ENCODE data around the gene TTC36.
"Not testable (repeated sequence)": the region's sequence is repeated elsewhere in the genome, so short reads cannot be mapped to it uniquely, and the experiment has no call there.

Gene TTC36

DNA sequence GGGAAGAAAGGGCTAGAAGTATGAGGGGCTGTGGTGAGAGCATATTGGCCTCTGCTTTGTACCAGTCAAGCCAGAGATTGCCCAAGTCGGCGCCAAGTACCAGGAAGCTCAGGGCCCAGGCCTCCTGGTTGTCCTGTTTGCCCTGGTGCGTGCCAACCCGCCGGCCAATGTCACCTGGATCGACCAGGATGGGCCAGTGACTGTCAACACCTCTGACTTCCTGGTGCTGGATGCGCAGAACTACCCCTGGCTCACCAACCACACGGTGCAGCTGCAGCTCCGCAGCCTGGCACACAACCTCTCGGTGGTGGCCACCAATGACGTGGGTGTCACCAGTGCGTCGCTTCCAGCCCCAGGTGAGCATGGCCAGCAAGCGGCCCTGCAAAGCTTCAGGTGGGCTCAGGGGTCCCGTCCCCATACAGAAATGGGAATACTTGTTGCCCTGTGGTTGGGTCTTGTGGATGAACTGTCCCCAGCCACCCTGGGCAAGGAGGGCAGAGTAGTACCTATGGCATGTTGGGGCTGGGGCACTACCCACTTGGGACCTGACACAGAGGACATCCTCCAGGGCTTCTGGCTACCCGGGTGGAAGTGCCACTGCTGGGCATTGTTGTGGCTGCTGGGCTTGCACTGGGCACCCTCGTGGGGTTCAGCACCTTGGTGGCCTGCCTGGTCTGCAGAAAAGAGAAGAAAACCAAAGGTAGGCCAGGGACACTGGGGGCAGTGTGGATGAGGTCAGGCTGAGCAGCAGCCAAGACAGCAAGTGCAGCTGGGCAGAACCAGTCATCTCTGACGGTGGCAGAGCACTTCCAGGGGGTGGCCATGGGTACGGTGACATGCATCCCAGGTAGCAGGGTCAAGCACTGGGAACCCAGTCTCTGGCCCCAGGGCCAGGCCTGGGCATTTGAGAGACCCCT, 5.8 kb downstream of the TTC36 start:
- no peak for DNase-seq

DNA sequence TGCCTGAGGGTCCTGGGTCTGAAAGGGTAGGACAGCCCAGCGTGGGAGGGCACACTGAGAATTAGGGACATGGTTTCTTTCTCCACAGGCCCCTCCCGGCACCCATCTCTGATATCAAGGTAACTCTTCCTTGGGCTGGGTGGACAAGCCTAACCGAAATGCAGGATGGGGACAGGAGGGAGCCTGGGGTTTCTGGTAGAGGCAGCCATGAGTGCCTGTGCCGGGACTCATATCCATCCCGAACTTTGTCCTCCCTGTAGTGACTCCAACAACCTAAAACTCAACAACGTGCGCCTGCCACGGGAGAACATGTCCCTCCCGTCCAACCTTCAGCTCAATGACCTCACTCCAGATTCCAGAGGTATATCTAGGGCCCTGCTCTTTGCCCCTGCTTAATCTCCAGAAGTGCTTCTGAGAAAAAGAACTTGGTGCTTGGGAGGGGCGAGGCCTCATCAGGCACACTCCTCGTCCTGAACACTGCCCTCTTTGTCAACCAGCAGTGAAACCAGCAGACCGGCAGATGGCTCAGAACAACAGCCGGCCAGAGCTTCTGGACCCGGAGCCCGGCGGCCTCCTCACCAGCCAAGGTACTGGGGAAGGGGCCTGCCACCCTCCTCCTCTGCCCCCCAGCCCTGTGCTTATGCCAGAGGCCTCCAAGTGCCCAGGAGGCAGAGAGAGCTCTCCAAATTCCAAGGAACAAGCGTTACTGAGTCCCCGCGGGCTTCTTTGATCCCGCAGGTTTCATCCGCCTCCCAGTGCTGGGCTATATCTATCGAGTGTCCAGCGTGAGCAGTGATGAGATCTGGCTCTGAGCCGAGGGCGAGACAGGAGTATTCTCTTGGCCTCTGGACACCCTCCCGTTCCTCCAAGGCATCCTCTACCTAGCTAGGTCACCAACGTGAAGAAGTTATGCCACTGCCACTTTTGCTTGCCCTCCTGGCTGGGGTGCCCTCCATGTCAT, 6.8 kb downstream of the TTC36 start:
- DNase-seq = no peak

DNA sequence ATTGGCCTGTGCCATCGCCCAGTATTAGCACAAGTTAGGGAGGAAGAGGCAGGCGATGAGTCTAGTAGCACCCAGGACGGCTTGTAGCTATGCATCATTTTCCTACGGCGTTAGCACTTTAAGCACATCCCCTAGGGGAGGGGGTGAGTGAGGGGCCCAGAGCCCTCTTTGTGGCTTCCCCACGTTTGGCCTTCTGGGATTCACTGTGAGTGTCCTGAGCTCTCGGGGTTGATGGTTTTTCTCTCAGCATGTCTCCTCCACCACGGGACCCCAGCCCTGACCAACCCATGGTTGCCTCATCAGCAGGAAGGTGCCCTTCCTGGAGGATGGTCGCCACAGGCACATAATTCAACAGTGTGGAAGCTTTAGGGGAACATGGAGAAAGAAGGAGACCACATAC, 8.0 kb downstream of the TTC36 start:
- DNase-seq = no peak

DNA sequence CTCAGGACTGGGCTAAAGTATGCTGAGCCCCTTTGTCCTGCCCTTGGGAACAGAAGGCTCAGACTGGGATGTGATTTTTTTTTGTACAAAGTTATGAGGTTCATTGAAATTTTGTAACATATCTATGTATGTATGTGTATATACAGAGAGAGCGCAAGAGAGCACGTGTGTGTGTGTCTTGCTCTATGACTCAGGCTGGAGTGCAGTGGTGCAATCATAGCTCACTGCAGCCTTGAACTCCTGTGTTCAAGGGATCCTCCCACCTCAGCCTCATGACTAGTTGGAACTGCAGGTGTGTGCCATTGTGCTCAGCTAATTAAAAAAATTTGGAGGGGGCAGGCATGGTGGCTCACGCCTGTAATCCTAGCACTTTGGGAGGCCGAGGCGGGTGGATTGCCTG, 9.5 kb downstream of the TTC36 start:
- DNase-seq = no peak

DNA sequence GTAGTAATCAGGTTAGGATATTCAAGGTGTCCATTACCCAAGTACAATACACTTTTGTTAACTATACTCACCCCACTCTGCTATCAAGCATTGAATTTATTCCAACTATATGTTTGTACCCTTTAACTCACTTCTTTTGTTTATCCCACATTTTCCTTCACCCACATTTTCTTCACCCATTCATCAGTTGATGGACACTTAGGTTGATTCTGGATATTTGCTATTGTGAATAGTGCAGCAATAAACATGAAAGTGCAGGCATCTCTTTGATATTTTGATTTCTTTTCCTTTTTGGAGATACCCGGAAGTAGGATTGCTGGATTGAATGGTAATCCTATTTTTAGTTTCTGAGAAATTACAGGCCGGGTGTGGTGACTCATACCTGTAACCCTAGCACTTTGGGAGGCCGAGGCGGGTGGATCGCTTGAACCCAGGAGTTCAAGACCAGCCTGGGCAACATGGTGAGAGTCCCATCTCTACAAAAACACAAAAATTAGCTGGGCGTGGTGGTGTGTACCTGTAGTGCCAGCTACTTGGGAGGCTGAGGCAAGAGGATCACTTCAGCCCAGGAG, 10.2 kb downstream of the TTC36 start:
- no peak for DNase-seq

DNA sequence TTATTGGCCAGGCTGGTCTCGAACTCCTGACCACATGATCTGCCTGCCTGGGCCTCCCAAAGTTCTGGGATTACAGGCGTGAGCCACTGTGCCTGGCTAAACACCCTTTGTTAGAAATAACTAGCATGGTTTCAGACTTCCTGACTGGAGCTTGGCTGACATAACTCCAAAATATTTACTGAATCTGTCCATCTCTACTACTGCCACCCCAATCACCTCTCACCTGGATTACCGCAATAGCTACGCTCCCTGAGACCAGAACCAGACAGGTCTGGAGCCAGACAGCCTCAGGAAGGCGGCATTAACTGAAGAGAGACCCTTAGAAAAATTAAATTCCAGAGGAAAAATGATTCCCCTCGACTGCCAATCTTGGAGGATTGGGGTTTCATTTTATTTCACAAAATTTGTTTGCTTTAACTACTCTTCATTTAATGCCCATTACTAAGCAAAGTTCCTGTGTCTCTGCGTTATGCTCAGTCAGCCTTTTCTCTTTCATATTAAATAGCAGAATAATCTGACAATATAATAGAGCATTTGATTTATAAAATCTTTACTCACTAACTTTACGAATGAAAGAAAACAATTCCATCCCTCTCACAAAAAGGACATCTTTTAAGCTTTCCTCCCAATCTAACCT, 16.9 kb downstream of the TTC36 start:
- DNase-seq = no peak

DNA sequence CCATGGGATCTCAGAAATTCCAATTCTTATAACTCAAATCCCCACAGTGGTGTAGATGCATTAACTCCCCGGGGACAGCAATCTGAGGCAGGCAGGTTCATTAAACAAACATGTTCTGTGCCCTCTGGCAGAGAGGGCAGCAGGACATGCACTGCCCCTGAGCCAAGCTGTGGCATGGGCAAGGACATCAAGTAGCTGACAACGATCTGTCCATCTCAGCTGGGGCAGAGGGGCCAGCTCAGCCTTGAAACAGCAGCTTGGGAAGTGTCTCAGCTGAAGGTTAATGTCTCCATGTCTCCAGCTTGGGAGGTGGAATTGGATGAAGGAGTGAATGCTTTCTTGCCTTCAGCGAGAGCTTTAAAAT, 17.4 kb downstream of the TTC36 start:
- DNase-seq = no peak

DNA sequence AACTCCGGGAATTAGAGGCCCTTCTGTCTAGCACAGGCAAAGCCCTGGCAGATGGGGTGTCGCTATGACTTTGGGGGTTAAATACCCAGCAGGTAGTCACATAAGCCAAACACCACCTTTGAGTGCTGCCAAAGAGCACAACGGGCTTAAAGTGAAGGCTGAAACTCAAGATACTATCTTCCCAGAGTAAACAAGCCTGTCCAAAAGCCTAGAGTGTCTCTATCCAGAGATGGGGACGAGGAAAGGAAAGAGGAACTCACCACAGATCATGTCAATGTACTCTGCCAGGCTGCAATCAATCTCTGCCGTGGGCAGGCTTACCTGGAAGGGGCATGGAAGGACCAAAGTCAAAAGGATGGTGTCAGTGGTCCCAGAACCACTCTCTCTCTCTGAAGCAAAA, 18.3 kb downstream of the TTC36 start:
- no peak for DNase-seq

DNA sequence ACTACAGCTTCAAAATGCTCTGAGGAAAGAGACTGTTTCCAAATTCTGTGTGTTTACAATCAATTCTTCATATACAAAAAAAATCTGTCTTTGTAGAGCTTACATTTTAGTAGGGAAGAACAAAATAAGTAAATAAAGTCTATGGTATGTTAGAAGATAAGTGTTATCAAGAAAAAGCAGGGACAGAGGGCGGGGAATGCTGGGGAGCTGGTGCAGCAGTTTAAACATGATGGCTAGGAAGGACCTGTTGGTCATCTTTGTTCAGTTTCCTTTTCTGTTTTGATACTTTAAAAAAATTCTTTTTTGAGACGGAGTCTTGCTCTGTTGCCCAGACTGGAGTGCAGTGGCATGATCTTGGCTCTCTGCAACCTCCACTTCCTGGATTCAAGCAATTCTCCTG, 19.9 kb downstream of the TTC36 start:
- DNase-seq = no peak

DNA sequence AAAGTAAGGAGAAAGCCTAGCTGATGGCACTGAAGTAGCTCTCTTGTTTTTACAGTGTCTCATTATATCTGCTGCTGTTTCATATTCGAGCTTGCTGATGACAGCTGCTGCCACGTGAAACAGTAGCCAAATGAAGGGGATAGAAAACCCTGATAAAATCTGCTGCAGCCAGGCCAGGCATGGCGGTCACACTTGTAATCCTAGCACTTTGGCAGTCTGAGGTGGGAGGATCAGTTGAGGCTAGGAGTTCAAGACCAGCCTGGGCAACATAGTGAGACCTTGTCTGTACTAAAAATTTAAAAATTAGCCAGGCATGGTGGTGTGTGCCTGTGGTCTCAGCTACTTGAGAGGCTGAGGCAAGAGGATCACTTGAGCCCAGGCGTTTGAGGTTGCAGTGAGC, 25.1 kb downstream of the TTC36 start:
- DNase-seq = no peak

DNA sequence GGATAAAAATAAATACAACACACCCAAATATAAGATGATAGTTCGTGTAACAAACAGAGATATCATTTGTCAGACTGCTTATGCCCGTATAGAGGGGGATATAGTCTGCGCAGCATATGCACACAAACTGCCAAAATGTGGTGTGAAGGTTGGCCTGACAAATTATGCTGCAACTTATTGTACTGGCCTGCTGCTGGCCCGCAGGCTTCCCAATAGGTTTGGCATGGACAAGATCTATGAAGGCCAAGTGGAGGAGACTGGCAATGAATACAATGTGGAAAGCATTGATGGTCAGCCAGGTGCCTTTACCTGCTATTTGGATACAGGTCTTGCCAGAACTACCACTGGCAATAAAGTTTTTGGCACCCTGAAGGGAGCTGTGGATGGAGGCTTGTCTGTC, 33.5 kb downstream of the TTC36 start:
- no peak for DNase-seq

DNA sequence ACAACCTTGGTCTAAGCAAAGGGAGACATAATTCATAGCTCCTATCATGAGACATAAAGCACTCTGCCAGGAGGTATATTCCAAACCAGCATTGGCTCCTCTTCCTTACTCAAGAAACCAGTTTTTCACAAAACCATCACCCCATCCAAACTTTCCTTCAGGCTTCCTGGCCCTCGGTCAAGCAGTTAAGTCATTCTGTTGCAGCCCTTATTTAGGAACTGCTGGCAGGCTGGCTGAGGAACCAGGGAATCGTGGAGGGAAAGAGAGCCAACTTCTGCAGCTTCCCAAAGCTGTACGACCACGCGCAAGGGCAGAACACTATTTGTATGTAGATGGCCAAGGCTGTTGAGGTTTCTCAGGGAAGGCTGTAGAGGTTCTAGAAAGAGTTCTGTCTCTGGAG, 37.8 kb downstream of the TTC36 start:
- no peak for DNase-seq

DNA sequence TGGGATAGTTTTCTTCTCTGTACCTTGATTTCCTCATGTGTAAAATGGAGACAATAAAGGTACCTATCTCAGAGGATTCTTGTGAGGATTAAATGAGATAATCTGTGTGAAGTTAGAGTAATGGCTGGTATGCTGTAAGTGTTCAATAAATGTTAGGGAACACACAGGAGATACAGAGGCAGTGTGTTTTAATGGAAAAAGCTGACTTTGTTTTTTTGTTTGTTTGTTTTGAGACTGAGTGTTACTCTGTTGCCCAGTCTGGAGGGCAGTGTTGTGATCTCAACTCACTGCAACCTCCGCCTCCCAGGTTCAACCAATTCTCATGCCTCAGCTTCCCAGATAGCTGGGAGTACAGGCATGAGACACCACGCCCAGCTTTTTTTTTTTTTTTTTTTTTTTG, 42.4 kb downstream of the TTC36 start:
- DNase-seq = no peak

DNA sequence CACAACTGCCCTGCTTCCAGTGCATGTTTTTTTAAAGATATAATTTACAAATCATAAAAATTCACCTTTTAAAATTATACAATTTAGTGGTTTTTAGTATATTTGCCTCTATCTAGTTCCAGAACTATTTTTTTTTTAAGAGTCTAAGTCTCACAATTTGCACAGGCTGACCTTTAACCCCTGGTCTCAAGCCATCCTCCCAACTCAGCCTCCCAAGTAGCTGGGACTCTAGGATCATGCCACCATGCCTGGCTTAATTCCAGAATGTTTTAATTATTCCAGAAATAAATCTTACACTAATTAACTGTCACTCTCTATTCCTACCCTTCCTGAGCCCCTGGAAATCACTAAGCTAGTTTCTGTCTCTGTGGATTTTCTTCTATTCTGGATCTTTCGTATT, 43.5 kb downstream of the TTC36 start:
- no peak for DNase-seq

DNA sequence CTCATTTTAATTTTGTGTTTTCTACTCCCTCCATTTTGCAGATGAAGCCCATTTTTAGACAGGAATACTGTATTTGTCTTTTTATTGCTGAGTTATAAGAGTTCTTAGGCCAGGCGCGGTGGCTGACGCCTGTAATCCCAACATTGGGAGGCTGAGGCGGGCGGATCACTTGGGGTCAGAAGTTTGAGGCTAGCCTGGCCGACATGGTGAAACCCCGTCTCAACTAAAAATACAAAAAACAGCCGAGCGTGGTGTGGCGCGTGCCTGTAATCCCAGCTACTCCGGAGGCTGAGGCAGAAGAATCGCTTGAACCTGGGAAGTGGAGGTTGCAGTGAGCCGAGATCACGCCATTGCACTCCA, 44.4 kb downstream of the TTC36 start:
- peak in 1 of 2 experiments; percentile 6 for DNase-seq

DNA sequence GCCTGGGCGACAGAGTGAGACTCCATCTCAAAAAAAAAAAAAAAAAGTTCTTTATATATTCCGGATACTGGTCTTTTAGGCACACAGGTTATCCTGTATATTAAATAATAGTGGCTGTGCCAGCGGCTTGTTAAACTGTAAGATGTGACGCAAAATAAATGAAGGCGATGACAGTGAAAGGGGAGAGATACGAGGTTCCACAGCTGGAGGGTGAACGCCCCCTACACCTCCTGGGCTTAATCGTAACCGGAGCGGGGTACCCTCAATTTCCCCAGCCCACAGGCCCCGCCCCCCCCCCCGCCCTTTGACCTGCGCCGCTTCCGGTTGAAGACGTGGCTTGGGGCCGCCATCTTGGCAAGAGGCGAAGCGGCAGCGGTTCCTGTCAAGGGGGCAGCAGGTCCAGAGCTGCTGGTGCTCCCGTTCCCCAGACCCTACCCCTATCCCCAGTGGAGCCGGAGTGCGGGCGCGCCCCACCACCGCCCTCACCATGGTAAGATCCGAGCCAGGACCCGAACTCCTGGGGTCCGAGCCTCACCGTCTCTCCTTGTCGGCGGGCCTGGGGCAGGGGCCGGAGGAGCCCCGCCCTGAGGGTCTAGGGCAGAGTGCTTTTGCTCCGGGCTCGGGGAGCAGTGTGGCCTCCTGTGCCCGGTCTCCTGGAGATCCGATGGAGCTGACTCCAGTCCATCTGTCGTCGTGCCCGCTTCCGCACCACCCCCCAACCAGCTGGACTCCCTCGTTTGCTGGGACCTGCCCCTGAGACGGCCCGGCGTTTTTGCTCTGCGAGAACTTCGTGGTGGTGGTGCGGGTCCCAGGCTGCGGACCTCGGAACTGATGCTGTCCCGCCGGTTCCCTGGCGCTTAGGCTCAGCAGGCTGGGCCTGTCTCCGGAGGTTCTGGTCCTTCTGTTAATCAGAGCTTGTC, 45.0 kb downstream of the TTC36 start, which contains the start of gene ARCN1:
Gene ARCN1 (plus strand): TSS at position 349 of the 920 bp plus-strand sequence. CDS start 139 bp downstream, at position 488.
- DNase-seq = peak; percentile 67 to 70

DNA sequence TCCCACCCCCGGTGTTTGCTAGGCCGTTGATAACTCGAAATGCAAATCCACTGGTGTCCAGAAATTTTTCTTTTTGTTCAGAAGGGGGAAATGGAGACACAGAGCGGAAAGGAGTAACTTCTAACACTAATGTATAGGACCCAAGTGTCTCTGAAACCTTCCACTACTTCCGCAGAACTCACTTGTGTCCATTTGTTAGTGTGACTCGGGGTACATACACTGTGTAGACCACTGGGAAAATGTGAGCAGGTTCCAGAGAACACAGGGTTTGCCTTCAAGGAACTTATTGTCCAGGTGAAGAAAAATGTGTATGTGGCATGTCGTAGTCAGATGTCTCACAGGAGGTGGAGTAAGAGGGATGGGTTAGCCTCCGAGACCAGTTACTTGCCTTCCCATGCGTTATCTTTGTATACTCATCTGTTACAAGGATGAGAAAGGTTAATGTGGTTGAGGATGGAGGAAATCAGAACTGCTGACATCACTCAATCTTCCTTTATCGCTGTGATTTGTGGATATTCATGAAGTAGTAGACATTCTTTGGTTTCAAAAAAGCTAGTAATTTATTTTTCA, 45.8 kb downstream of the TTC36 start:
- DNase-seq = peak; percentile 2 to 18

DNA sequence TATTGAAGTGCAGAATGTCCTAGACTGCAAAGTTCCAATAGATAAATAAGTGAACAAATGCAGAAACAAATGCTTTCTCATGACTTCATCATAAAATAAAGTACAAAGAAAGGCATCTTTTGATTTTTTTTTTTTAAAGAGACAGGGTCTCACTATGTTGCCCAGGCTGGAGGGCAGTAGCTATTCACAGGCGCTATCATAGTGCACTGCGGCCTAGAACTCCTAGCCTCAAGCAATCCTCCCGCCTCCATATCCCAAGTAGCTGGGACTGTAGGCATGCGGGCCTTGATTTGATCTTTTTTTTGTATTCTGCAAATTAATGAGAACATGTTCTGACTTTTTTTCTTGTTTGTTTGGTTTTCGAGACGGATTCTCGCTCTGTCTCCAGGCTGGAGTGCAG, 47.4 kb downstream of the TTC36 start:
- DNase-seq = no peak

DNA sequence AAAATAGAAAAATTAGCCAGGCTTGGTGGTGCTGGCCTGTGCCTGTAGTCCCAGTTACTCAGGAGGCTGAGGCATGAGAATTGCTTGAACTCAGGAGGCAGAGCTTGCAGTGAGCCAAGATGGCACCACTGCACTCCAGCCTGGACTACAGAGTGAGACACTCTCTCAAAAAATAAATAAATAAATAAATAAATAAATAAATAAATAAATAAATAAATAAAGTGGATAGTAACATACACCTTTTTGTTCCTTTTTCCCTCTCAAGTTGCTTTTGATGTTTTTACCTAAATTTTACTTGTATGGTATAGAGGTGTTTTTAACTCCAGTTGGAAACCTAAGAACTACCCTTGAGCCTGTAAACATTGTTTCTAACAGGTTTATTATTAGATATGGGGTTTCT, 50.7 kb downstream of the TTC36 start:
- DNase-seq = not testable (repeated sequence)

Measured in activated CD4-positive, alpha-beta T cell treated with anti-CD3 and anti-CD28 coated beads, Interleukin-2, amount 50 U/mL, for 4 hours (primary cell).